GM12878 (cell line): ENCODE data around the gene CACNA1G. TPM values are rescaled to one million over a fixed set of nuclear protein-coding genes. Genes with fewer than 3 reads are reported as not detected.

Experiments used
- BMI1 ChIP-seq: fragments of 450-650 bp; IDR thresholded peaks from 2 replicates; pipeline ENCODE4 v1.6.1; 2016; ENCODE audit warnings: mild to moderate bottlenecking, moderate library complexity, borderline replicate concordance
- EGR1 ChIP-seq, 2 experiments: IDR thresholded peaks; 1 replicate in 1 of 2; 2 replicates in 1 of 2; pipeline ENCODE4 v1.6.1; 2011 to 2012; ENCODE audit warnings: low read depth in 2 of 2, low read length in 2 of 2, borderline replicate concordance in 1 of 2, mild to moderate bottlenecking in 1 of 2, moderate library complexity in 1 of 2
- FOS ChIP-seq: IDR thresholded peaks from 3 replicates; pipeline ENCODE4 v1.6.1; 2011; ENCODE audit warnings: borderline replicate concordance; ENCODE audit not compliant: insufficient read length; ENCODE audit errors: extremely low read depth
- FOXK2 ChIP-seq: fragments of 450-650 bp; IDR thresholded peaks from 2 replicates; pipeline ENCODE4 v1.6.1; 2017; ENCODE audit warnings: mild to moderate bottlenecking, moderate library complexity
- HDAC6 ChIP-seq: fragments of 200-600 bp; sonication (generic); IDR thresholded peaks from one replicate; pipeline ENCODE4 v1.8.0; 2017; ENCODE audit warnings: antibody characterized with exemption; ENCODE audit not compliant: unreplicated experiment
- MEF2B ChIP-seq: fragments of 450-650 bp; IDR thresholded peaks from 2 replicates; pipeline ENCODE4 v1.6.1; 2018; ENCODE audit warnings: mild to moderate bottlenecking, moderate library complexity; ENCODE audit not compliant: partially characterized antibody, poor library complexity, severe bottlenecking
- MTA3 ChIP-seq: IDR thresholded peaks from 2 replicates; pipeline ENCODE4 v1.6.1; 2012; ENCODE audit warnings: low read length, inconsistent platforms, borderline replicate concordance
- MYC ChIP-seq: IDR thresholded peaks from 2 replicates; pipeline ENCODE4 v1.6.1; 2011; ENCODE audit warnings: mild to moderate bottlenecking, low read length, moderate library complexity, inconsistent platforms; ENCODE audit not compliant: insufficient read depth, insufficient replicate concordance, insufficient read length, severe bottlenecking
- NBN ChIP-seq: fragments of 450-650 bp; IDR thresholded peaks from 2 replicates; pipeline ENCODE4 v1.6.1; 2016
- RBBP5 ChIP-seq: fragments of 200-600 bp; sonication (generic); conservative IDR thresholded peaks from 2 replicates; pipeline ENCODE4 v1.6.1; 2016
- SMAD5 ChIP-seq: IDR thresholded peaks from 2 replicates; pipeline ENCODE4 v1.6.1; 2016; ENCODE audit warnings: antibody characterized with exemption, low read depth
- SREBF2 ChIP-seq: IDR thresholded peaks from 2 replicates; pipeline ENCODE4 v1.6.1; 2012; ENCODE audit warnings: mild to moderate bottlenecking, low read length
- ZNF207 ChIP-seq: fragments of 450-650 bp; IDR thresholded peaks from 2 replicates; pipeline ENCODE4 v1.6.1; 2014; ENCODE audit warnings: antibody characterized with exemption, mild to moderate bottlenecking, borderline replicate concordance
- polyA plus RNA-seq, 11 experiments: library from polyadenylated mRNA; depleted of rRNA in 4 of 11; unstranded in 6 of 11; stranded (reverse) in 5 of 11; fragments of >200 nt; fragmentation: Nextera tagmentation in 4 of 11; fragmentation: Illumina TruSeq in 1 of 11; extraction: Ambion mirVana in 4 of 11; extraction: Trizol in 1 of 11; gene quantifications; 1 replicate in 1 of 11; 2 replicates in 10 of 11; pipeline versions ENCODE4 v1.2.1 to v1.2.3, GENCODE V29; 2011 to 2016; ENCODE audit warnings: inconsistent platforms in 2 of 11, missing spikeins in 2 of 11, low read depth in 1 of 11
- total RNA-seq, 4 experiments: library from RNA; depleted of rRNA in 3 of 4; stranded (reverse); fragments of >200 nt in 3 of 4; fragmentation: Illumina TruSeq in 1 of 4; extraction: Trizol in 1 of 4; gene quantifications; 2 replicates each; pipeline versions ENCODE4 v1.2.1 to v1.2.3, GENCODE V29; 2013 to 2021
- TF ChIP-seq, protein P1 (sequence below): fragments of 150-350 bp; IDR thresholded peaks from 2 replicates; pipeline ENCODE4 v1.6.1; 2014; ENCODE audit warnings: mild to moderate bottlenecking, low read depth, low read length

CACNA1G gene
- total and polyA plus RNA-seq, 10 of the 15 experiments (the other 5 are each of a cell fraction or from before 2014, with no cell fraction given): 0.03 to 0.15 TPM; not detected in 8

DNA sequence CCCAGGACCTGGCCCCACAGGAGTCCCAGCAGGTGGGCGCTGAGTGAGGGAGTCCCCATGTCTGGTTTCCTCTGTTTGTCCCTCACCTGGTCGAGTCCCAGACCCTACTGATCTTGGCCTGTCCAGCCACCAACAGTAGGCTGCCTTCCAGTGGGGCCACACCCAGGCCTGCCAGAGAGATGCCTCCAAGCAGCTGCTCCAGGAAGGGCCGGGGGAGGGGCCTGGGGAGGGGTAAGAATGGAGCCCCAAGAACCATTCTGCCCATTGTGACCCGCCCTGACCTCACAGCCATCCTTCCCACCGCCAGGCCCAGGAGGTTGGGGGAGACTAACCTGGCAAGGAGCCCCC, 12.8 kb upstream of the CACNA1G start (continued):
- no peak for TF ChIP-seq ZNF207
- TF ChIP-seq MTA3: no peak
- TF ChIP-seq, protein P1, sequence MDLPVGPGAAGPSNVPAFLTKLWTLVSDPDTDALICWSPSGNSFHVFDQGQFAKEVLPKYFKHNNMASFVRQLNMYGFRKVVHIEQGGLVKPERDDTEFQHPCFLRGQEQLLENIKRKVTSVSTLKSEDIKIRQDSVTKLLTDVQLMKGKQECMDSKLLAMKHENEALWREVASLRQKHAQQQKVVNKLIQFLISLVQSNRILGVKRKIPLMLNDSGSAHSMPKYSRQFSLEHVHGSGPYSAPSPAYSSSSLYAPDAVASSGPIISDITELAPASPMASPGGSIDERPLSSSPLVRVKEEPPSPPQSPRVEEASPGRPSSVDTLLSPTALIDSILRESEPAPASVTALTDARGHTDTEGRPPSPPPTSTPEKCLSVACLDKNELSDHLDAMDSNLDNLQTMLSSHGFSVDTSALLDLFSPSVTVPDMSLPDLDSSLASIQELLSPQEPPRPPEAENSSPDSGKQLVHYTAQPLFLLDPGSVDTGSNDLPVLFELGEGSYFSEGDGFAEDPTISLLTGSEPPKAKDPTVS: no peak
- TF ChIP-seq NBN: no peak
- TF ChIP-seq RBBP5: no peak
- no peak for TF ChIP-seq MYC
- TF ChIP-seq EGR1 (IDR thresholded peaks at IDR 0.05; ENCODE audit: borderline replicate concordance in 1 of 2, low read depth in 2 of 2, low read length in 2 of 2): no peak
- no peak for TF ChIP-seq SREBF2
- no peak for TF ChIP-seq FOS
- TF ChIP-seq HDAC6: no peak
- no peak for TF ChIP-seq SMAD5
- TF ChIP-seq BMI1: no peak
- no peak for TF ChIP-seq MEF2B
- TF ChIP-seq FOXK2: no peak
